ENCODE data around the gene FCGR3B. TPM values are rescaled to one million over a fixed set of nuclear protein-coding genes. Genes with fewer than 3 reads are reported as not detected.
"Not testable (repeated sequence)": the region's sequence is repeated elsewhere in the genome, so short reads cannot be mapped to it uniquely, and the experiment has no call there.

Gene FCGR3B
- total RNA-seq, 1 experiment from 2014 or later: not detected

- H3K4me3 ChIP-seq (ENCODE audit: low read length); H3K4me1 ChIP-seq (ENCODE audit: low read length); H3K9me3 ChIP-seq (ENCODE audit: low read length); H3K9ac ChIP-seq (ENCODE audit: low read length); H3K27ac ChIP-seq (ENCODE audit: low read length); H3K79me2 ChIP-seq (ENCODE audit: low read length); H3K4me2 ChIP-seq (ENCODE audit: low read depth, low read length, poor library complexity, severe bottlenecking); H3K27me3 ChIP-seq (ENCODE audit: low read length); DNase-seq; H3K36me3 ChIP-seq (ENCODE audit: insufficient read depth, low read length); H4K20me1 ChIP-seq (ENCODE audit: insufficient read depth, low read depth, low read length); H2AFZ ChIP-seq (ENCODE audit: low read length); H3K9me2 ChIP-seq (replicated peaks; ENCODE audit: insufficient read depth, low read length): not testable (repeated sequence)
Observed at GRCh38 chr1:161597077-161597476, 33.9 kb downstream of the FCGR3B start.

- not testable (repeated sequence) for H3K9ac ChIP-seq (ENCODE audit: low read length); H3K9me2 ChIP-seq (replicated peaks; ENCODE audit: insufficient read depth, low read length); H3K79me2 ChIP-seq (ENCODE audit: low read length); H3K4me1 ChIP-seq (ENCODE audit: low read length); H2AFZ ChIP-seq (ENCODE audit: low read length); H3K36me3 ChIP-seq (ENCODE audit: insufficient read depth, low read length); DNase-seq; H3K27me3 ChIP-seq (ENCODE audit: low read length); H3K27ac ChIP-seq (ENCODE audit: low read length); H3K9me3 ChIP-seq (ENCODE audit: low read length); H3K4me3 ChIP-seq (ENCODE audit: low read length); H4K20me1 ChIP-seq (ENCODE audit: insufficient read depth, low read depth, low read length); H3K4me2 ChIP-seq (ENCODE audit: low read depth, low read length, poor library complexity, severe bottlenecking)
Observed at GRCh38 chr1:161595583-161595982, 35.4 kb downstream of the FCGR3B start.

GRCh38 chr1:161595173-161595572 is 35.8 kb downstream of the FCGR3B start:
- not testable (repeated sequence) for H3K4me3 ChIP-seq (ENCODE audit: low read length); H3K9ac ChIP-seq (ENCODE audit: low read length); H2AFZ ChIP-seq (ENCODE audit: low read length); DNase-seq; H3K27ac ChIP-seq (ENCODE audit: low read length); H3K4me1 ChIP-seq (ENCODE audit: low read length); H3K4me2 ChIP-seq (ENCODE audit: low read depth, low read length, poor library complexity, severe bottlenecking); H3K9me3 ChIP-seq (ENCODE audit: low read length); H3K79me2 ChIP-seq (ENCODE audit: low read length); H3K9me2 ChIP-seq (replicated peaks; ENCODE audit: insufficient read depth, low read length); H3K27me3 ChIP-seq (ENCODE audit: low read length); H3K36me3 ChIP-seq (ENCODE audit: insufficient read depth, low read length); H4K20me1 ChIP-seq (ENCODE audit: insufficient read depth, low read depth, low read length)

GRCh38 chr1:161594269-161594984 is 36.5 kb downstream of the FCGR3B start:
- not testable (repeated sequence) for H3K27ac ChIP-seq (ENCODE audit: low read length); H3K4me1 ChIP-seq (ENCODE audit: low read length); H3K4me3 ChIP-seq (ENCODE audit: low read length); H3K79me2 ChIP-seq (ENCODE audit: low read length); H3K9me2 ChIP-seq (replicated peaks; ENCODE audit: insufficient read depth, low read length); H3K9ac ChIP-seq (ENCODE audit: low read length); H3K9me3 ChIP-seq (ENCODE audit: low read length); H4K20me1 ChIP-seq (ENCODE audit: insufficient read depth, low read depth, low read length); H3K27me3 ChIP-seq (ENCODE audit: low read length); H3K4me2 ChIP-seq (ENCODE audit: low read depth, low read length, poor library complexity, severe bottlenecking); H2AFZ ChIP-seq (ENCODE audit: low read length); H3K36me3 ChIP-seq (ENCODE audit: insufficient read depth, low read length)
- DNase-seq: peak; percentile 20

GRCh38 chr1:161593092-161593755 is 37.8 kb downstream of the FCGR3B start:
- H3K9ac ChIP-seq (ENCODE audit: low read length); DNase-seq; H2AFZ ChIP-seq (ENCODE audit: low read length); H3K9me2 ChIP-seq (replicated peaks; ENCODE audit: insufficient read depth, low read length); H3K79me2 ChIP-seq (ENCODE audit: low read length); H3K9me3 ChIP-seq (ENCODE audit: low read length); H4K20me1 ChIP-seq (ENCODE audit: insufficient read depth, low read depth, low read length); H3K4me2 ChIP-seq (ENCODE audit: low read depth, low read length, poor library complexity, severe bottlenecking); H3K36me3 ChIP-seq (ENCODE audit: insufficient read depth, low read length); H3K27ac ChIP-seq (ENCODE audit: low read length); H3K27me3 ChIP-seq (ENCODE audit: low read length); H3K4me3 ChIP-seq (ENCODE audit: low read length); H3K4me1 ChIP-seq (ENCODE audit: low read length): not testable (repeated sequence)

- not testable (repeated sequence) for H3K36me3 ChIP-seq (ENCODE audit: insufficient read depth, low read length)
- peak; percentile 38 for DNase-seq
Observed at GRCh38 chr1:161592586-161592985, 38.4 kb downstream of the FCGR3B start.

GRCh38 chr1:161589920-161590319 is 41.1 kb downstream of the FCGR3B start:
- H2AFZ ChIP-seq (ENCODE audit: low read length); H3K9me2 ChIP-seq (replicated peaks; ENCODE audit: insufficient read depth, low read length); H3K9ac ChIP-seq (ENCODE audit: low read length); H3K4me3 ChIP-seq (ENCODE audit: low read length); H3K27me3 ChIP-seq (ENCODE audit: low read length); H3K36me3 ChIP-seq (ENCODE audit: insufficient read depth, low read length); H3K4me2 ChIP-seq (ENCODE audit: low read depth, low read length, poor library complexity, severe bottlenecking); H4K20me1 ChIP-seq (ENCODE audit: insufficient read depth, low read depth, low read length); H3K79me2 ChIP-seq (ENCODE audit: low read length); DNase-seq; H3K27ac ChIP-seq (ENCODE audit: low read length); H3K4me1 ChIP-seq (ENCODE audit: low read length); H3K9me3 ChIP-seq (ENCODE audit: low read length): not testable (repeated sequence)

More at GRCh38 chr1:161592586-161592985, 38.4 kb downstream of the FCGR3B start:
- not testable (repeated sequence) for H3K9me3 ChIP-seq (ENCODE audit: low read length); H2AFZ ChIP-seq (ENCODE audit: low read length); H3K9ac ChIP-seq (ENCODE audit: low read length); H3K9me2 ChIP-seq (replicated peaks; ENCODE audit: insufficient read depth, low read length); H3K27ac ChIP-seq (ENCODE audit: low read length); H3K4me2 ChIP-seq (ENCODE audit: low read depth, low read length, poor library complexity, severe bottlenecking); H3K4me1 ChIP-seq (ENCODE audit: low read length); H3K4me3 ChIP-seq (ENCODE audit: low read length); H3K27me3 ChIP-seq (ENCODE audit: low read length); H4K20me1 ChIP-seq (ENCODE audit: insufficient read depth, low read depth, low read length); H3K79me2 ChIP-seq (ENCODE audit: low read length)

GRCh38 chr1:161589365-161589764 is 41.6 kb downstream of the FCGR3B start:
- H2AFZ ChIP-seq (ENCODE audit: low read length): not testable (repeated sequence)

More at GRCh38 chr1:161589365-161589764, 41.6 kb downstream of the FCGR3B start:
- not testable (repeated sequence) for H3K79me2 ChIP-seq (ENCODE audit: low read length); H3K9me2 ChIP-seq (replicated peaks; ENCODE audit: insufficient read depth, low read length); DNase-seq; H3K9ac ChIP-seq (ENCODE audit: low read length); H3K4me1 ChIP-seq (ENCODE audit: low read length); H3K27me3 ChIP-seq (ENCODE audit: low read length); H4K20me1 ChIP-seq (ENCODE audit: insufficient read depth, low read depth, low read length); H3K4me3 ChIP-seq (ENCODE audit: low read length); H3K27ac ChIP-seq (ENCODE audit: low read length); H3K36me3 ChIP-seq (ENCODE audit: insufficient read depth, low read length); H3K4me2 ChIP-seq (ENCODE audit: low read depth, low read length, poor library complexity, severe bottlenecking); H3K9me3 ChIP-seq (ENCODE audit: low read length)
